CD4-positive, alpha-beta memory T cell (primary cell): Measurements from ENCODE around the gene LCN6. TPM values are rescaled to one million over a fixed set of nuclear protein-coding genes. Genes with fewer than 3 reads are reported as not detected.
A peak's percentile ranks its signal among the peaks of the same experiment; 100 is the strongest.

Experiments
- CTCF ChIA-PET: fragments of 350-600 bp; sonication (Branson Sonifier 250); formaldehyde crosslinking; loops from one replicate; lab custom pipeline; 2021; ENCODE audit warnings: inconsistent platforms; ENCODE audit not compliant: partially characterized antibody; lab: Charles Lee
- POLR2A ChIA-PET: fragments of 350-600 bp; sonication (Branson Sonifier 250); formaldehyde crosslinking; loops from one replicate; lab custom pipeline; 2021; ENCODE audit not compliant: partially characterized antibody; lab: Charles Lee
- DNase-seq, 5 donors: peaks; one replicate each; pipeline versions ENCODE4 v3.0.0 to v3.0.0-alpha.2; 2020 to 2022; ENCODE audit warnings: mixed read lengths in 1 of 5
- H3K27ac ChIP-seq: one replicate; pipeline ENCODE4 v1.7.0; 2013; ENCODE audit warnings: low read depth, low read length
- H3K27me3 ChIP-seq: 2 replicates; pipeline ENCODE4 v1.7.0; 2013; ENCODE audit warnings: mild to moderate bottlenecking, low read length, moderate library complexity; ENCODE audit not compliant: insufficient read depth
- H3K36me3 ChIP-seq: 2 replicates; pipeline ENCODE4 v1.7.0; 2013; ENCODE audit warnings: mild to moderate bottlenecking, low read length, moderate library complexity; ENCODE audit not compliant: insufficient read depth
- H3K4me1 ChIP-seq: 2 replicates; pipeline ENCODE4 v1.7.0; 2013; ENCODE audit warnings: mild to moderate bottlenecking, low read length, moderate library complexity; ENCODE audit not compliant: insufficient read depth
- H3K4me3 ChIP-seq, 2 donors: one replicate each; pipeline ENCODE4 v1.7.0; 2013; ENCODE audit warnings: low read length in 2 of 2, mild to moderate bottlenecking in 1 of 2
- H3K9me3 ChIP-seq, 2 donors: one replicate each; pipeline ENCODE4 v1.7.0; 2013; ENCODE audit warnings: low read length in 2 of 2, control low read depth in 1 of 2; ENCODE audit not compliant: control insufficient read depth in 1 of 2
- H3K27ac Mint-ChIP-seq, 7 donors: one replicate each; pipeline ENCODE4 v1.8.0; 2020 to 2021; ENCODE audit warnings: mixed read lengths in 7 of 7, mild to moderate bottlenecking in 6 of 7, inconsistent platforms in 3 of 7, moderate library complexity in 3 of 7
- H3K27me3 Mint-ChIP-seq, 2 donors: one replicate each; pipeline ENCODE4 v1.8.0; 2020 to 2021; ENCODE audit warnings: mixed read lengths in 2 of 2
- H3K36me3 Mint-ChIP-seq, 2 donors: one replicate each; pipeline ENCODE4 v1.8.0; 2020 to 2021; ENCODE audit warnings: mixed read lengths in 2 of 2, inconsistent platforms in 1 of 2, mild to moderate bottlenecking in 1 of 2
- H3K4me1 Mint-ChIP-seq, 4 donors: one replicate each; pipeline ENCODE4 v1.8.0; 2020 to 2021; ENCODE audit warnings: mixed read lengths in 4 of 4, mild to moderate bottlenecking in 1 of 4
- H3K4me3 Mint-ChIP-seq, 8 donors: one replicate each; pipeline ENCODE4 v1.8.0; 2020 to 2021; ENCODE audit warnings: mixed read lengths in 8 of 8, mild to moderate bottlenecking in 7 of 8, moderate library complexity in 6 of 8, inconsistent platforms in 3 of 8
- H3K9me3 Mint-ChIP-seq, 8 donors: one replicate each; pipeline ENCODE4 v1.8.0; 2020 to 2021; ENCODE audit warnings: mixed read lengths in 8 of 8, mild to moderate bottlenecking in 5 of 8, inconsistent platforms in 3 of 8, moderate library complexity in 1 of 8
- intact Hi-C: fragments of 100-400 bp; cut with micrococcal nuclease; formaldehyde crosslinking; loops from one replicate; pipeline ENCODE4 v1.15.1; 2023
- polyA plus RNA-seq, 2 donors: library from polyadenylated mRNA; unstranded; fragments of 300-500 nt; fragmentation: Illumina TruSeq; gene quantifications; one replicate each; pipeline ENCODE4 v1.2.3, GENCODE V29; 2021
- total RNA-seq, 2 experiments: library from RNA; stranded (reverse); gene quantifications; one replicate each; pipeline ENCODE4 v1.2.3, GENCODE V29; 2021

Gene LCN6
- total and polyA plus RNA-seq, 4 experiments from 2014 or later, result not detected

- Mint-ChIP-seq H3K4me3 (no peak overlapping the region), H3K27ac (no peak overlapping the region), H3K4me1 (peaks cover 0 to 7% (median 3%) of the 10 kb centered on the region in 4 donors), H3K36me3 (no peaks in the 10 kb centered on the region), H3K9me3 (no peaks in the 10 kb centered on the region), H3K27me3 (peaks cover 0 to 3% of the 10 kb centered on the region in 2 donors)
- Histone ChIP-seq H3K27ac (no peak overlapping the region), H3K4me1 (peaks cover 13% of the 10 kb centered on the region), H3K9me3 (no peaks in the 10 kb centered on the region), H3K36me3 (no peaks in the 10 kb centered on the region), H3K27me3 (no peaks in the 10 kb centered on the region), H3K4me3 (no peak overlapping the region)
- intact Hi-C loops, result no loop called here
- POLR2A ChIA-PET, result interaction anchor here (0.5 to 0.7 kb wide), 2 partner anchors 18 to 44 kb away, joined by 3 read pairs; no protein-coding TSS in a partner anchor
- CTCF ChIA-PET, result no interaction called here
- no peak for DNase-seq
These were observed 3.6 kb downstream of the LCN6 start for GRCh38 chr9:136744773-136745172.

GRCh38 chr9:136743639-136744211, 4.6 kb downstream of the LCN6 start:
- Mint-ChIP-seq H3K9me3 (no peaks in the 10 kb centered on the region), H3K4me3 (no peak overlapping the region), H3K27ac (no peak overlapping the region), H3K4me1 (peaks cover 0 to 7% (median 3%) of the 10 kb centered on the region in 4 donors), H3K27me3 (peaks cover 0 to 3% of the 10 kb centered on the region in 2 donors), H3K36me3 (no peaks in the 10 kb centered on the region)
- intact Hi-C loops, result no loop called here
- Histone ChIP-seq H3K4me1 (peaks cover 13% of the 10 kb centered on the region), H3K27ac (no peak overlapping the region), H3K4me3 (no peak overlapping the region), H3K27me3 (no peaks in the 10 kb centered on the region), H3K36me3 (no peaks in the 10 kb centered on the region), H3K9me3 (no peaks in the 10 kb centered on the region)
- POLR2A ChIA-PET, result interaction anchor here (1.3 kb wide), 1 partner anchor 16 kb away, joined by 3 read pairs; no protein-coding TSS in a partner anchor
- peak in 1 of 5 donors; percentile 28 for DNase-seq
- CTCF ChIA-PET, result no interaction called here

- Mint-ChIP-seq H3K4me1 (peaks cover 0 to 7% (median 3%) of the 10 kb centered on the region in 4 donors), H3K4me3 (peak within 1 kb of the TSS in 6 of 8 donors; percentile 25 to 76 (median 68)), H3K36me3 (no peaks in the 10 kb centered on the region)
These were observed 5.5 kb downstream of the LCN6 start, which contains the start of gene LCN10 for GRCh38 chr9:136742591-136743391. Gene LCN10, minus strand, starts transcription at chr9:136742940. Its CDS starts 37 bp downstream, at chr9:136742903.

GRCh38 chr9:136741883-136742571, 6.3 kb downstream of the LCN6 start:
- peak overlapping the region in 1 of 2 donors; percentile 28 for H3K4me3 ChIP-seq
- no peaks in the 10 kb centered on the region for H3K9me3 Mint-ChIP-seq
- DNase-seq, result peak in 1 of 5 donors; percentile 29
- H3K9me3 ChIP-seq, result no peaks in the 10 kb centered on the region
- intact Hi-C loops, result no loop called here
- H3K36me3 ChIP-seq, result no peaks in the 10 kb centered on the region
- peak overlapping the region in 6 of 8 donors; percentile 25 to 76 (median 68) for H3K4me3 Mint-ChIP-seq
- no peaks in the 10 kb centered on the region for H3K27me3 ChIP-seq
- ChIA-PET POLR2A (interaction anchor here (0.7 to 1.5 kb wide), 2 partner anchors 14 to 17 kb away, joined by 3 to 13 read pairs; no protein-coding TSS in a partner anchor), CTCF (no interaction called here)
- peaks cover 0 to 7% (median 3%) of the 10 kb centered on the region in 4 donors for H3K4me1 Mint-ChIP-seq
- peaks cover 0 to 2% of the 10 kb centered on the region in 2 donors for H3K27me3 Mint-ChIP-seq
- peaks cover 13% of the 10 kb centered on the region for H3K4me1 ChIP-seq
- no peaks in the 10 kb centered on the region for H3K36me3 Mint-ChIP-seq
- no peak overlapping the region for H3K27ac Mint-ChIP-seq
- H3K27ac ChIP-seq, result no peak overlapping the region

More at GRCh38 chr9:136742591-136743391, 5.5 kb downstream of the LCN6 start, which contains the start of gene LCN10:
- no peaks in the 10 kb centered on the region for H3K27me3 ChIP-seq
- H3K9me3 Mint-ChIP-seq, result no peaks in the 10 kb centered on the region
- H3K4me1 ChIP-seq, result peaks cover 13% of the 10 kb centered on the region
- ChIA-PET CTCF (no interaction called here), POLR2A (interaction anchor here (1.3 to 1.5 kb wide), 2 partner anchors 14 to 15 kb away, joined by 3 to 13 read pairs; no protein-coding TSS in a partner anchor)
- H3K36me3 ChIP-seq, result no peaks in the 10 kb centered on the region
- no peaks in the 10 kb centered on the region for H3K9me3 ChIP-seq
- H3K4me3 ChIP-seq, result peak within 1 kb of the TSS in 1 of 2 donors; percentile 28
- no peak within 1 kb of the TSS for H3K27ac Mint-ChIP-seq
- peak in 1 of 5 donors; percentile 35 for DNase-seq
- intact Hi-C loops, result no loop called here
- H3K27ac ChIP-seq, result no peak within 1 kb of the TSS
- H3K27me3 Mint-ChIP-seq, result peaks cover 0 to 3% of the 10 kb centered on the region in 2 donors

- Mint-ChIP-seq H3K27ac (peak overlapping the region in 1 of 7 donors; percentile 51), H3K27me3 (no peaks in the 10 kb centered on the region), H3K4me3 (peak overlapping the region in 6 of 8 donors; percentile 25 to 76 (median 68)), H3K9me3 (no peaks in the 10 kb centered on the region), H3K36me3 (no peaks in the 10 kb centered on the region), H3K4me1 (peaks cover 0 to 7% (median 3%) of the 10 kb centered on the region in 4 donors)
- no peaks in the 10 kb centered on the region for H3K9me3 ChIP-seq
- intact Hi-C loops, result no loop called here
- DNase-seq, result peak in 1 of 5 donors; percentile 20
- no peaks in the 10 kb centered on the region for H3K36me3 ChIP-seq
- no peak overlapping the region for H3K27ac ChIP-seq
- CTCF ChIA-PET, result no interaction called here
- no peaks in the 10 kb centered on the region for H3K27me3 ChIP-seq
- H3K4me3 ChIP-seq, result peak overlapping the region in 1 of 2 donors; percentile 28
- peaks cover 13% of the 10 kb centered on the region for H3K4me1 ChIP-seq
- POLR2A ChIA-PET, result interaction anchor here (0.7 to 1.5 kb wide), 3 partner anchors 11 to 16 kb away, joined by 3 to 13 read pairs (median 3); no protein-coding TSS in a partner anchor
These were observed 7.1 kb downstream of the LCN6 start for GRCh38 chr9:136740971-136741882.

- no peak overlapping the region for H3K4me3 ChIP-seq
- intact Hi-C loops, result no loop called here
- no peaks in the 10 kb centered on the region for H3K27me3 ChIP-seq
- POLR2A ChIA-PET, result interaction anchor here (1.0 kb wide), 1 partner anchor 11 kb away, joined by 3 read pairs; no protein-coding TSS in a partner anchor
- peak overlapping the region in 2 of 8 donors; percentile 49 to 58 for H3K4me3 Mint-ChIP-seq
- H3K4me1 ChIP-seq, result peaks cover 13% of the 10 kb centered on the region
- no peaks in the 10 kb centered on the region for H3K27me3 Mint-ChIP-seq
- CTCF ChIA-PET, result no interaction called here
- H3K4me1 Mint-ChIP-seq, result peaks cover 0 to 7% (median 3%) of the 10 kb centered on the region in 4 donors
- no peaks in the 10 kb centered on the region for H3K36me3 ChIP-seq
- no peaks in the 10 kb centered on the region for H3K9me3 ChIP-seq
- H3K36me3 Mint-ChIP-seq, result no peaks in the 10 kb centered on the region
- no peak overlapping the region for H3K27ac Mint-ChIP-seq
- DNase-seq, result peak in 1 of 5 donors; percentile 26
- H3K27ac ChIP-seq, result no peak overlapping the region
- H3K9me3 Mint-ChIP-seq, result no peaks in the 10 kb centered on the region
These were observed 7.8 kb downstream of the LCN6 start for GRCh38 chr9:136740491-136740890.
